Activated naive CD4-positive, alpha-beta T cell treated with anti-CD3 and anti-CD28 coated beads for 36 hours (primary cell): Measurements from ENCODE around the gene PEDS1. TPM values are rescaled to one million over a fixed set of nuclear protein-coding genes. Genes with fewer than 3 reads are reported as not detected.
"Not testable (repeated sequence)": the region's sequence is repeated elsewhere in the genome, so short reads cannot be mapped to it uniquely, and the experiment has no call there.

Experiments
- CTCF ChIA-PET: fragments of 350-600 bp; sonication (Branson Sonifier 250); formaldehyde crosslinking; loops from one replicate; lab custom pipeline; 2021; ENCODE audit warnings: antibody characterized with exemption; lab: Charles Lee
- DNase-seq: peaks from one replicate; pipeline ENCODE4 v3.0.0-alpha.2; 2020
- H3K27ac Mint-ChIP-seq: one replicate; pipeline ENCODE4 v1.8.0; 2021; ENCODE audit warnings: mild to moderate bottlenecking, mixed read lengths
- H3K27me3 Mint-ChIP-seq: one replicate; pipeline ENCODE4 v1.8.0; 2021; ENCODE audit warnings: low read depth, mixed read lengths
- H3K36me3 Mint-ChIP-seq: one replicate; pipeline ENCODE4 v1.8.0; 2021; ENCODE audit warnings: low read depth, mixed read lengths
- H3K4me1 Mint-ChIP-seq: one replicate; pipeline ENCODE4 v1.8.0; 2021; ENCODE audit warnings: low read depth, mixed read lengths
- H3K4me3 Mint-ChIP-seq: one replicate; pipeline ENCODE4 v1.8.0; 2021; ENCODE audit warnings: mild to moderate bottlenecking, moderate library complexity, mixed read lengths
- H3K9me3 Mint-ChIP-seq: one replicate; pipeline ENCODE4 v1.8.0; 2021; ENCODE audit warnings: mixed read lengths
- intact Hi-C: fragments of 100-400 bp; cut with micrococcal nuclease; formaldehyde crosslinking; loops from one replicate; pipeline ENCODE4 v1.15.1; 2023
- total RNA-seq, 2 experiments: library from RNA; stranded (reverse); gene quantifications; one replicate each; pipeline ENCODE4 v1.2.3, GENCODE V29; 2021

The PEDS1 gene
- 10 to 100 TPM; 10.4 to 11.2 TPM for total RNA-seq

GRCh38 chr20:50153500-50154377 is at the start of gene PEDS1:
Gene PEDS1 (minus strand): TSS chr20:50153723. CDS start chr20:50153637, 86 bp downstream.
- Mint-ChIP-seq H3K4me3 (peak within 1 kb of the TSS; percentile 75), H3K4me1 (peaks cover 39% of the 10 kb centered on the region), H3K27ac (peak within 1 kb of the TSS; percentile 84), H3K27me3 (no peaks in the 10 kb centered on the region), H3K36me3 (peaks cover 4% of the 10 kb centered on the region), H3K9me3 (no peaks in the 10 kb centered on the region)
- peak; percentile 87 for DNase-seq
- intact Hi-C loops = loop anchor here (1.0 to 10.0 kb wide), 3 partner anchors 13 to 339 kb away; partner anchors contain the start of gene SLC9A8
- CTCF ChIA-PET = interaction anchor here (0.5 to 8.7 kb wide), 11 partner anchors 8 to 776 kb away, joined by 3 to 77 read pairs (median 5); no protein-coding TSS in a partner anchor

GRCh38 chr20:50202677-50203076 is 49.2 kb upstream of the PEDS1 start:
- intact Hi-C loops = no loop called here
- Mint-ChIP-seq H3K27ac (no peak overlapping the region), H3K9me3 (peaks cover 17% of the 10 kb centered on the region), H3K36me3 (peaks cover 2% of the 10 kb centered on the region), H3K4me1 (peaks cover 16% of the 10 kb centered on the region), H3K27me3 (peaks cover under 1% of the 10 kb centered on the region), H3K4me3 (no peak overlapping the region)
- DNase-seq = no peak
- CTCF ChIA-PET = interaction anchor here (0.8 to 1.3 kb wide), 3 partner anchors 20 to 249 kb away, joined by 3 to 5 read pairs (median 4); no protein-coding TSS in a partner anchor

GRCh38 chr20:50201710-50202109 is 48.2 kb upstream of the PEDS1 start:
- intact Hi-C loops, H3K27ac Mint-ChIP-seq, H3K36me3 Mint-ChIP-seq, H3K4me3 Mint-ChIP-seq, DNase-seq, H3K27me3 Mint-ChIP-seq: not testable (repeated sequence)
- Mint-ChIP-seq H3K4me1 (peaks cover 16% of the 10 kb centered on the region), H3K9me3 (peaks cover 17% of the 10 kb centered on the region)
- CTCF ChIA-PET = interaction anchor here (0.6 kb wide), 1 partner anchor 270 kb away, joined by 3 read pairs; no protein-coding TSS in a partner anchor

- no peak for DNase-seq
- no peak overlapping the region for H3K4me3 Mint-ChIP-seq
- peaks cover 2% of the 10 kb centered on the region for H3K36me3 Mint-ChIP-seq
- peaks cover 16% of the 10 kb centered on the region for H3K4me1 Mint-ChIP-seq
- H3K9me3 Mint-ChIP-seq = peaks cover 17% of the 10 kb centered on the region
- no peak overlapping the region for H3K27ac Mint-ChIP-seq
- no peaks in the 10 kb centered on the region for H3K27me3 Mint-ChIP-seq
- CTCF ChIA-PET = interaction anchor here (0.6 kb wide), 1 partner anchor 148 kb away, joined by 3 read pairs; no protein-coding TSS in a partner anchor
- intact Hi-C loops = no loop called here
Observed at GRCh38 chr20:50200482-50201104, 47.1 kb upstream of the PEDS1 start.

GRCh38 chr20:50199703-50200102 is 46.2 kb upstream of the PEDS1 start:
- peaks cover 2% of the 10 kb centered on the region for H3K36me3 Mint-ChIP-seq
- intact Hi-C loops = no loop called here
- no peak overlapping the region for H3K4me3 Mint-ChIP-seq
- no peak for DNase-seq
- peaks cover 16% of the 10 kb centered on the region for H3K4me1 Mint-ChIP-seq
- H3K27me3 Mint-ChIP-seq = no peaks in the 10 kb centered on the region
- H3K9me3 Mint-ChIP-seq = peaks cover 17% of the 10 kb centered on the region
- CTCF ChIA-PET = interaction anchor here (0.6 kb wide), 1 partner anchor 149 kb away, joined by 3 read pairs; no protein-coding TSS in a partner anchor
- no peak overlapping the region for H3K27ac Mint-ChIP-seq

- no peak for DNase-seq
- H3K27ac Mint-ChIP-seq = no peak overlapping the region
- H3K4me1 Mint-ChIP-seq = peaks cover 19% of the 10 kb centered on the region
- peaks cover 10% of the 10 kb centered on the region for H3K9me3 Mint-ChIP-seq
- peaks cover 2% of the 10 kb centered on the region for H3K36me3 Mint-ChIP-seq
- intact Hi-C loops = no loop called here
- no peaks in the 10 kb centered on the region for H3K27me3 Mint-ChIP-seq
- no peak overlapping the region for H3K4me3 Mint-ChIP-seq
- CTCF ChIA-PET = no interaction called here
Observed at GRCh38 chr20:50198716-50199115, 45.2 kb upstream of the PEDS1 start.

- Mint-ChIP-seq H3K9me3 (peaks cover 8% of the 10 kb centered on the region), H3K27me3 (no peaks in the 10 kb centered on the region), H3K27ac (no peak overlapping the region), H3K4me1 (peaks cover 19% of the 10 kb centered on the region), H3K4me3 (no peak overlapping the region), H3K36me3 (peaks cover 6% of the 10 kb centered on the region)
- intact Hi-C loops = no loop called here
- CTCF ChIA-PET = no interaction called here
- DNase-seq = no peak
Observed at GRCh38 chr20:50198180-50198666, 44.7 kb upstream of the PEDS1 start.

- CTCF ChIA-PET = interaction anchor here (1.2 kb wide), 1 partner anchor 265 kb away, joined by 4 read pairs; no protein-coding TSS in a partner anchor
- no peak overlapping the region for H3K4me3 Mint-ChIP-seq
- H3K27ac Mint-ChIP-seq = no peak overlapping the region
- DNase-seq = no peak
- peaks cover 8% of the 10 kb centered on the region for H3K9me3 Mint-ChIP-seq
- no peaks in the 10 kb centered on the region for H3K27me3 Mint-ChIP-seq
- intact Hi-C loops = no loop called here
- H3K4me1 Mint-ChIP-seq = peaks cover 16% of the 10 kb centered on the region
- H3K36me3 Mint-ChIP-seq = peaks cover 12% of the 10 kb centered on the region
Observed at GRCh38 chr20:50197463-50198179, 44.1 kb upstream of the PEDS1 start.

- H3K27me3 Mint-ChIP-seq = no peaks in the 10 kb centered on the region
- peaks cover 13% of the 10 kb centered on the region for H3K4me1 Mint-ChIP-seq
- CTCF ChIA-PET = interaction anchor here (1.2 kb wide), 1 partner anchor 265 kb away, joined by 4 read pairs; no protein-coding TSS in a partner anchor
- H3K9me3 Mint-ChIP-seq = peaks cover 8% of the 10 kb centered on the region
- no peak overlapping the region for H3K4me3 Mint-ChIP-seq
- H3K27ac Mint-ChIP-seq = no peak overlapping the region
- intact Hi-C loops = no loop called here
- no peak for DNase-seq
- peaks cover 16% of the 10 kb centered on the region for H3K36me3 Mint-ChIP-seq
Observed at GRCh38 chr20:50196896-50197295, 43.4 kb upstream of the PEDS1 start.

- H3K4me3 Mint-ChIP-seq = no peak overlapping the region
- CTCF ChIA-PET = no interaction called here
- intact Hi-C loops = no loop called here
- no peak overlapping the region for H3K27ac Mint-ChIP-seq
- H3K36me3 Mint-ChIP-seq = peaks cover 16% of the 10 kb centered on the region
- H3K27me3 Mint-ChIP-seq = no peaks in the 10 kb centered on the region
- DNase-seq = no peak
- peaks cover 8% of the 10 kb centered on the region for H3K9me3 Mint-ChIP-seq
- H3K4me1 Mint-ChIP-seq = peaks cover 13% of the 10 kb centered on the region
Observed at GRCh38 chr20:50196248-50196647, 42.7 kb upstream of the PEDS1 start.

GRCh38 chr20:50195524-50196120 is 42.1 kb upstream of the PEDS1 start:
- Mint-ChIP-seq H3K27ac (no peak overlapping the region), H3K9me3 (peaks cover 8% of the 10 kb centered on the region), H3K36me3 (peaks cover 16% of the 10 kb centered on the region), H3K27me3 (no peaks in the 10 kb centered on the region), H3K4me1 (peaks cover 13% of the 10 kb centered on the region), H3K4me3 (no peak overlapping the region)
- intact Hi-C loops = no loop called here
- CTCF ChIA-PET = interaction anchor here (0.9 kb wide), 1 partner anchor 284 kb away, joined by 3 read pairs; no protein-coding TSS in a partner anchor
- DNase-seq = no peak
